Ishikawa (cell line): Measurements from ENCODE around the gene RARS2.

Experiments used
- CEBPB ChIP-seq: IDR thresholded peaks from 2 replicates; pipeline ENCODE4 v1.6.1; 2012
- CREB1 ChIP-seq: IDR thresholded peaks from 2 replicates; pipeline ENCODE4 v1.6.1; 2012; ENCODE audit warnings: low read depth
- EGR1 ChIP-seq: IDR thresholded peaks from 2 replicates; pipeline ENCODE4 v1.6.1; 2012
- EP300 ChIP-seq: IDR thresholded peaks from 2 replicates; pipeline ENCODE4 v1.6.1; 2012; ENCODE audit warnings: borderline replicate concordance
- FOXM1 ChIP-seq: IDR thresholded peaks from 2 replicates; pipeline ENCODE4 v1.6.1; 2012; ENCODE audit warnings: low read depth, borderline replicate concordance
- MAX ChIP-seq: IDR thresholded peaks from 2 replicates; pipeline ENCODE4 v1.6.1; 2012
- NFIC ChIP-seq: IDR thresholded peaks from 2 replicates; pipeline ENCODE4 v1.6.1; 2012
- RAD21 ChIP-seq: IDR thresholded peaks from 2 replicates; pipeline ENCODE4 v1.6.1; 2012; ENCODE audit warnings: low read depth
- REST ChIP-seq: IDR thresholded peaks from 2 replicates; pipeline ENCODE4 v1.6.1; 2012; ENCODE audit warnings: low read depth, mild to moderate bottlenecking
- TAF1 ChIP-seq: IDR thresholded peaks from 2 replicates; pipeline ENCODE4 v1.6.1; 2012; ENCODE audit warnings: low read depth, mild to moderate bottlenecking
- TCF12 ChIP-seq: IDR thresholded peaks from 2 replicates; pipeline ENCODE4 v1.6.1; 2012; ENCODE audit warnings: low read depth
- TEAD4 ChIP-seq: IDR thresholded peaks from 2 replicates; pipeline ENCODE4 v1.6.1; 2012
- USF1 ChIP-seq: IDR thresholded peaks from 2 replicates; pipeline ENCODE4 v1.6.1; 2012
- YY1 ChIP-seq: IDR thresholded peaks from 2 replicates; pipeline ENCODE4 v1.6.1; 2012; ENCODE audit warnings: low read depth
- ZBTB7A ChIP-seq: IDR thresholded peaks from 2 replicates; pipeline ENCODE4 v1.6.1; 2012; ENCODE audit warnings: low read depth

RARS2 gene

GRCh38 chr6:87589693-87590416 lies at the start of gene RARS2, which contains the start of gene ORC3:
Gene RARS2 (minus strand): TSS chr6:87589987. CDS start chr6:87589957, 30 bp downstream.
Gene ORC3 (plus strand): TSS chr6:87590135. CDS start chr6:87590169, 34 bp downstream.
- TF ChIP-seq TEAD4 (peak; percentile 55), ZBTB7A (no peak), MAX (peak; percentile 85; the same call in 1 of the 2 replicates), REST (no peak), CREB1 (0 out of 2 replicates have a peak, but pooled peaks have one; percentile 37), FOXM1 (no peak), TAF1 (peak; percentile 90), TCF12 (peak; percentile 53; the same call in 1 of the 2 replicates), EGR1 (no peak), CEBPB (no peak), USF1 (no peak), EP300 (no peak), YY1 (peak; percentile 88), NFIC (peak; percentile 38; the same call in 1 of the 2 replicates), RAD21 (no peak)

GRCh38 chr6:87639373-87639772 lies 49.6 kb upstream of the RARS2 start:
- TF ChIP-seq CEBPB (no peak), USF1 (no peak), MAX (no peak), YY1 (no peak), TAF1 (no peak), NFIC (no peak), CREB1 (no peak), EGR1 (no peak), TCF12 (no peak), ZBTB7A (no peak), TEAD4 (no peak), EP300 (no peak), REST (no peak), RAD21 (no peak), FOXM1 (no peak)

- TF ChIP-seq EGR1 (no peak), EP300 (no peak), TAF1 (no peak), RAD21 (no peak), YY1 (no peak), CREB1 (no peak), TEAD4 (no peak), REST (no peak), MAX (no peak), CEBPB (no peak), TCF12 (no peak), ZBTB7A (no peak), FOXM1 (no peak), NFIC (no peak)
Observed at GRCh38 chr6:87637106-87637505, 47.3 kb upstream of the RARS2 start.
